Measurements from ENCODE around the gene PIP5KL1.

DNA sequence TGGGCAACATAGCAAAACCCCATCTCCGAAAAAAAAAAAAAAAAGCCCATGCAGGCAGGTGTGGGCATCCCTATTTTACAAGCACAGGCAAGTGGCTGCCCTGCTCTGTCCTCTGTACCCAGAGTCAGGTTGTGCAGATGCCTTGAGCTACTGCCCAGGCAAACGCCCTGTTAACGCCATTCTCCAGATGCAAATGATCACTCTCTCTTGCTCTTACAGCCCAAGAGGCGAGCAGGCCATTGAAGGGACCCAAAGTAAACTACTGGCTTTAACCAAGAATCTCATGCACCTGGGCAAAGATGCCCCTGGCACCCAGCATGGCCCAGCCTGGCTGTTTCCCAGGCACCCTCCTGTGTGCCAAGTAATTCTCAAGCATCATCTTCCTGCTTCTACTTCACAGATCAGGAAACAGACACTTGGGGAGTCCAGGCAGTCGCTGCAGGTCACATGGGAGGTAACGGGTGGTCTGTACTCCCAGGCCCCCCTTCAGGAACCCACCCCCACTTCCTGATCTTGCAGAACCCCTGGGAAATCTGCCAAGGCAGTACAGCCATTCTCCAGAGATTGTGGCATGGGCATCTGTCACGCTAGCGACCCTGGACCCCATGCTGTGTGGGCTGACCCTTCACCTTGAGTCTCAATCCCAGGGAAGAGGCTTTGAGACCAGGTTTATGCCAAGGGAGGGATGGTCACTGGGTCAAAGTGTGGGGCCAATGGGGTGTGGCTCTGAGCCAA is 36.0 kb upstream of the PIP5KL1 start:
- TF ChIP-seq FOXM1 (IDR thresholded peaks at IDR 0.05; ENCODE audit: borderline replicate concordance, low read depth) (no peak), CEBPB (IDR thresholded peaks at IDR 0.05) (no peak), YY1 (IDR thresholded peaks at IDR 0.05; ENCODE audit: low read depth) (no peak)
- TF ChIP-seq, protein P1, sequence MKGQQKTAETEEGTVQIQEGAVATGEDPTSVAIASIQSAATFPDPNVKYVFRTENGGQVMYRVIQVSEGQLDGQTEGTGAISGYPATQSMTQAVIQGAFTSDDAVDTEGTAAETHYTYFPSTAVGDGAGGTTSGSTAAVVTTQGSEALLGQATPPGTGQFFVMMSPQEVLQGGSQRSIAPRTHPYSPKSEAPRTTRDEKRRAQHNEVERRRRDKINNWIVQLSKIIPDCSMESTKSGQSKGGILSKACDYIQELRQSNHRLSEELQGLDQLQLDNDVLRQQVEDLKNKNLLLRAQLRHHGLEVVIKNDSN (IDR thresholded peaks at IDR 0.05) = no peak
- TF ChIP-seq, protein P2, sequence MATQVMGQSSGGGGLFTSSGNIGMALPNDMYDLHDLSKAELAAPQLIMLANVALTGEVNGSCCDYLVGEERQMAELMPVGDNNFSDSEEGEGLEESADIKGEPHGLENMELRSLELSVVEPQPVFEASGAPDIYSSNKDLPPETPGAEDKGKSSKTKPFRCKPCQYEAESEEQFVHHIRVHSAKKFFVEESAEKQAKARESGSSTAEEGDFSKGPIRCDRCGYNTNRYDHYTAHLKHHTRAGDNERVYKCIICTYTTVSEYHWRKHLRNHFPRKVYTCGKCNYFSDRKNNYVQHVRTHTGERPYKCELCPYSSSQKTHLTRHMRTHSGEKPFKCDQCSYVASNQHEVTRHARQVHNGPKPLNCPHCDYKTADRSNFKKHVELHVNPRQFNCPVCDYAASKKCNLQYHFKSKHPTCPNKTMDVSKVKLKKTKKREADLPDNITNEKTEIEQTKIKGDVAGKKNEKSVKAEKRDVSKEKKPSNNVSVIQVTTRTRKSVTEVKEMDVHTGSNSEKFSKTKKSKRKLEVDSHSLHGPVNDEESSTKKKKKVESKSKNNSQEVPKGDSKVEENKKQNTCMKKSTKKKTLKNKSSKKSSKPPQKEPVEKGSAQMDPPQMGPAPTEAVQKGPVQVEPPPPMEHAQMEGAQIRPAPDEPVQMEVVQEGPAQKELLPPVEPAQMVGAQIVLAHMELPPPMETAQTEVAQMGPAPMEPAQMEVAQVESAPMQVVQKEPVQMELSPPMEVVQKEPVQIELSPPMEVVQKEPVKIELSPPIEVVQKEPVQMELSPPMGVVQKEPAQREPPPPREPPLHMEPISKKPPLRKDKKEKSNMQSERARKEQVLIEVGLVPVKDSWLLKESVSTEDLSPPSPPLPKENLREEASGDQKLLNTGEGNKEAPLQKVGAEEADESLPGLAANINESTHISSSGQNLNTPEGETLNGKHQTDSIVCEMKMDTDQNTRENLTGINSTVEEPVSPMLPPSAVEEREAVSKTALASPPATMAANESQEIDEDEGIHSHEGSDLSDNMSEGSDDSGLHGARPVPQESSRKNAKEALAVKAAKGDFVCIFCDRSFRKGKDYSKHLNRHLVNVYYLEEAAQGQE (IDR thresholded peaks at IDR 0.05; ENCODE audit: low read depth) = no peak
